OCI-LY1 (cell line): Measurements from ENCODE around the gene GRIK3.

ENCODE experiments used
- H2AFZ ChIP-seq: fragments of 200-600 bp; sonication (generic), shearing (Covaris generic); 2 replicates; pipeline ENCODE4 v1.6.0; 2014; ENCODE audit warnings: antibody characterized with exemption, mild to moderate bottlenecking, low read length
- H3F3A ChIP-seq: fragments of 200-600 bp; sonication (generic), shearing (Covaris generic); 2 replicates; pipeline ENCODE4 v1.6.0; 2014; ENCODE audit warnings: mild to moderate bottlenecking, antibody characterized with exemption, low read length, moderate library complexity; ENCODE audit not compliant: insufficient read depth
- H3K27ac ChIP-seq: fragments of 200-600 bp; sonication (generic); 2 replicates; pipeline ENCODE4 v1.5.1; 2014; ENCODE audit warnings: low read length, mixed run types, mild to moderate bottlenecking, low read depth; ENCODE audit not compliant: poor library complexity, severe bottlenecking
- H3K27me3 ChIP-seq: fragments of 200-600 bp; sonication (generic); 2 replicates; pipeline ENCODE4 v1.6.0; 2014; ENCODE audit warnings: antibody characterized with exemption, mild to moderate bottlenecking, low read length, moderate library complexity; ENCODE audit not compliant: insufficient read depth
- H3K36me3 ChIP-seq: fragments of 200-600 bp; sonication (generic); 2 replicates; pipeline ENCODE4 v1.6.1; 2014; ENCODE audit warnings: mild to moderate bottlenecking, antibody characterized with exemption, low read length, moderate library complexity, mixed read lengths; ENCODE audit not compliant: insufficient read depth
- H3K4me1 ChIP-seq: fragments of 200-600 bp; sonication (generic); 2 replicates; pipeline ENCODE4 v1.5.1; 2014; ENCODE audit warnings: mild to moderate bottlenecking, low read length, moderate library complexity; ENCODE audit not compliant: insufficient read depth, severe bottlenecking
- H3K4me2 ChIP-seq: fragments of 200-600 bp; sonication (generic), shearing (Covaris generic); 2 replicates; pipeline ENCODE4 v1.6.1; 2014; ENCODE audit warnings: low read length
- H3K4me3 ChIP-seq: fragments of 200-600 bp; sonication (generic); 2 replicates; pipeline ENCODE4 v1.5.1; 2014; ENCODE audit warnings: low read length, low read depth, mild to moderate bottlenecking, mixed read lengths; ENCODE audit not compliant: poor library complexity, severe bottlenecking
- H3K79me2 ChIP-seq: fragments of 200-600 bp; shearing (Covaris generic); 2 replicates; pipeline ENCODE4 v1.6.1; 2016; ENCODE audit warnings: mixed run types, low read length, mixed read lengths; ENCODE audit not compliant: insufficient read depth
- H3K9ac ChIP-seq: fragments of 200-600 bp; sonication (generic), shearing (Covaris generic); 2 replicates; pipeline ENCODE4 v1.6.1; 2014; ENCODE audit warnings: mild to moderate bottlenecking, low read length, mixed read lengths
- H3K9me2 ChIP-seq: fragments of 200-600 bp; sonication (generic), shearing (Covaris generic); 2 replicates; pipeline ENCODE4 v1.6.1; 2014; ENCODE audit warnings: low read depth, mild to moderate bottlenecking, low read length, mixed read lengths
- H3K9me3 ChIP-seq: fragments of 200-600 bp; shearing (Covaris generic); 2 replicates; pipeline ENCODE4 v1.6.1; 2014; ENCODE audit warnings: low read length, mixed read lengths
- H4K20me1 ChIP-seq: fragments of 200-600 bp; sonication (generic), shearing (Covaris generic); 2 replicates; pipeline ENCODE4 v1.6.0; 2016; ENCODE audit warnings: mild to moderate bottlenecking, low read length; ENCODE audit not compliant: insufficient read depth
- EZH2 ChIP-seq: fragments of 200-600 bp; sonication (generic), shearing (Covaris generic); IDR thresholded peaks from 2 replicates; pipeline ENCODE4 v1.8.0; 2017; ENCODE audit warnings: borderline replicate concordance, mixed run types, mild to moderate bottlenecking, antibody characterized with exemption, low read length, moderate library complexity, mixed read lengths
- TF ChIP-seq, protein P1 (sequence below): fragments of 200-600 bp; sonication (generic), shearing (Covaris generic); IDR thresholded peaks from 2 replicates; pipeline ENCODE4 v1.5.1; 2017; ENCODE audit warnings: mild to moderate bottlenecking, antibody characterized with exemption, low read length, moderate library complexity, mixed read lengths

GRIK3 gene

GRCh38 chr1:37056325-37056724, 22.0 kb upstream of the GRIK3 start:
- Histone ChIP-seq H3F3A (no peaks in the 10 kb centered on the region), H3K27ac (no peak overlapping the region), H3K27me3 (no peaks in the 10 kb centered on the region), H3K4me3 (no peak overlapping the region), H2AFZ (no peak overlapping the region), H3K9ac (no peak overlapping the region), H4K20me1 (no peaks in the 10 kb centered on the region), H3K36me3 (no peaks in the 10 kb centered on the region), H3K79me2 (no peaks in the 10 kb centered on the region), H3K4me1 (no peaks in the 10 kb centered on the region), H3K9me3 (no peaks in the 10 kb centered on the region), H3K9me2 (no peaks in the 10 kb centered on the region), H3K4me2 (no peak overlapping the region)
- TF ChIP-seq EZH2 = no peak
- TF ChIP-seq, protein P1, sequence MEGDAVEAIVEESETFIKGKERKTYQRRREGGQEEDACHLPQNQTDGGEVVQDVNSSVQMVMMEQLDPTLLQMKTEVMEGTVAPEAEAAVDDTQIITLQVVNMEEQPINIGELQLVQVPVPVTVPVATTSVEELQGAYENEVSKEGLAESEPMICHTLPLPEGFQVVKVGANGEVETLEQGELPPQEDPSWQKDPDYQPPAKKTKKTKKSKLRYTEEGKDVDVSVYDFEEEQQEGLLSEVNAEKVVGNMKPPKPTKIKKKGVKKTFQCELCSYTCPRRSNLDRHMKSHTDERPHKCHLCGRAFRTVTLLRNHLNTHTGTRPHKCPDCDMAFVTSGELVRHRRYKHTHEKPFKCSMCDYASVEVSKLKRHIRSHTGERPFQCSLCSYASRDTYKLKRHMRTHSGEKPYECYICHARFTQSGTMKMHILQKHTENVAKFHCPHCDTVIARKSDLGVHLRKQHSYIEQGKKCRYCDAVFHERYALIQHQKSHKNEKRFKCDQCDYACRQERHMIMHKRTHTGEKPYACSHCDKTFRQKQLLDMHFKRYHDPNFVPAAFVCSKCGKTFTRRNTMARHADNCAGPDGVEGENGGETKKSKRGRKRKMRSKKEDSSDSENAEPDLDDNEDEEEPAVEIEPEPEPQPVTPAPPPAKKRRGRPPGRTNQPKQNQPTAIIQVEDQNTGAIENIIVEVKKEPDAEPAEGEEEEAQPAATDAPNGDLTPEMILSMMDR = no peak

DNA sequence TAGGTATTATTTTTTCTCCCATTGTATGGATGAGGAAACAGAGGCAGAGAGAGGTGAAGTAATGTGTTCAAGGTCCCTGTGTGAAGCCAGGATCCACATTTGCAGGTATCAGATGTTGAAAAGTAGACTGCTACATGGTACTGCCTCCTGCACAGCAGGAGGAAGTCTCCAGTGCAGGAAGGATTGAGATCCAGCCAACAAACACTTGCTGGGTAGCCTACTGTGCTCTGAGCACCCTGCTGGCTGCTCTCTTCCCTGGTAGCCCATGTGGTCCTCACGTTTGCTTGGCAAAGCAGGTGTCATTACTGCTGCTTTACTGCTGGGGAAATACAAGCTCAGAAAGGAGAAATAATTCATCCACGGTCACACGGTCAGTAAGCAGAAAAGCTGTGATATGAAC, 21.3 kb upstream of the GRIK3 start:
- Histone ChIP-seq H3K36me3 (no peaks in the 10 kb centered on the region), H3K4me2 (no peak overlapping the region), H3K27me3 (no peaks in the 10 kb centered on the region), H2AFZ (no peak overlapping the region), H3K4me1 (no peaks in the 10 kb centered on the region), H3K9me2 (no peaks in the 10 kb centered on the region), H3K27ac (no peak overlapping the region), H3K9ac (no peak overlapping the region), H3F3A (no peaks in the 10 kb centered on the region), H4K20me1 (no peaks in the 10 kb centered on the region), H3K9me3 (no peaks in the 10 kb centered on the region), H3K4me3 (no peak overlapping the region), H3K79me2 (no peaks in the 10 kb centered on the region)
- TF ChIP-seq, protein P1 = no peak
- TF ChIP-seq EZH2 = no peak

DNA sequence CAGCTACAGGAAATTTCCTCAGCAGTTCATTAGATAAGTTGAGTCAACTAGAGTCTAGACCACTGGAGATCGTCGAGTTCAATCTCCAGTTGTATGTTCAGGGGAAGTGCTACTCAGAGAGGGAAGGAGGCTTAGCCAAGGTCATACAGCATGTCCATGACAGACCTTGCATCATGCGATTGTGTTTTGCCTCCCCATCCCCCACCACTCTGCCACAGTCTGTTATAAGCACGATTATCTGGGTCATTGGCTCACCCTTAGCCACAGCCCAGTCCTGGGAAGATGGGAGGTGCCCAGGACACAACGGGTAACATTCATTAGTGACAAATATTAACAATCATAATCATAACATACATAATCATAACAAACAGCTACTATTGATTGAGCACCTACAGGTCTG, 18.9 kb upstream of the GRIK3 start:
- no peaks in the 10 kb centered on the region for H3K9me3 ChIP-seq
- no peak overlapping the region for H2AFZ ChIP-seq
- H3K9me2 ChIP-seq = no peaks in the 10 kb centered on the region
- no peaks in the 10 kb centered on the region for H3K4me1 ChIP-seq
- H3K27me3 ChIP-seq = no peaks in the 10 kb centered on the region
- no peaks in the 10 kb centered on the region for H3K79me2 ChIP-seq
- H4K20me1 ChIP-seq = no peaks in the 10 kb centered on the region
- H3K36me3 ChIP-seq = no peaks in the 10 kb centered on the region
- H3K9ac ChIP-seq = no peak overlapping the region
- no peak overlapping the region for H3K4me3 ChIP-seq
- TF ChIP-seq, protein P1 = no peak
- no peak for TF ChIP-seq EZH2
- no peaks in the 10 kb centered on the region for H3F3A ChIP-seq
- H3K27ac ChIP-seq = no peak overlapping the region
- H3K4me2 ChIP-seq = no peak overlapping the region
